Right lobe of liver (tissue), 6 donors: ENCODE data around the gene MRPL17. TPM values are rescaled to one million over a fixed set of nuclear protein-coding genes. Genes with fewer than 3 reads are reported as not detected.

ENCODE experiments used
- ATAC-seq, 4 donors: fragments of 200-7000 bp; cut with Tn5 transposase; one replicate each; pipeline ENCODE4 v1.9.1; 2020; ENCODE audit warnings: mild to moderate bottlenecking in 4 of 4, moderate library complexity in 4 of 4
- DNase-seq, 3 donors: peaks; one replicate each; pipeline ENCODE4 v3.0.0-alpha.2; 2020
- H3K27ac ChIP-seq, 3 donors: fragments of 200-600 bp; one replicate each; pipeline ENCODE4 v1.8.0; 2022
- H3K27me3 ChIP-seq, 2 donors: fragments of 200-600 bp; one replicate each; pipeline ENCODE4 v1.8.0; 2022
- H3K36me3 ChIP-seq, 4 donors: fragments of 200-600 bp; sonication (generic) in 1 of 4; one replicate each; pipeline versions ENCODE4 v1.5.1 to v1.8.0; 2017 to 2022; ENCODE audit warnings: control low read depth in 1 of 4
- H3K4me1 ChIP-seq, 4 donors: fragments of 200-600 bp; sonication (generic) in 1 of 4; one replicate each; pipeline versions ENCODE4 v1.5.1 to v1.8.0; 2017 to 2022; ENCODE audit warnings: control low read depth in 1 of 4
- H3K4me3 ChIP-seq, 3 donors: fragments of 200-600 bp; one replicate each; pipeline ENCODE4 v1.8.0; 2022
- H3K9me3 ChIP-seq, 4 donors: fragments of 200-600 bp; sonication (generic) in 1 of 4; one replicate each; pipeline versions ENCODE4 v1.5.1 to v1.8.0; 2017 to 2022; ENCODE audit warnings: control low read depth in 1 of 4
- CTCF ChIP-seq, 4 donors: fragments of 200-600 bp in 3 of 4; fragments of 450-650 bp in 1 of 4; IDR thresholded peaks; one replicate each; pipeline versions ENCODE4 v1.5.1 to v1.8.0; 2016 to 2022; ENCODE audit warnings: antibody characterized with exemption in 4 of 4, mild to moderate bottlenecking in 2 of 4
- POLR2A ChIP-seq: fragments of 450-650 bp; IDR thresholded peaks from one replicate; pipeline ENCODE4 v1.6.1; 2017; ENCODE audit warnings: antibody characterized with exemption, mild to moderate bottlenecking
- WGBS: methylation state at CpG from one replicate; pipeline ENCODE4 v1.1.6; 2018; ENCODE audit warnings: low coverage, low lambda C conversion rate; ENCODE audit not compliant: insufficient coverage; ENCODE audit errors: missing lambda C conversion rate; 5-methylcytosine and 5-hydroxymethylcytosine counted together
- intact Hi-C, 2 donors: fragments of 100-400 bp; cut with DNase I; formaldehyde crosslinking; loops; one replicate each; pipeline versions ENCODE4 v1.11.2 to v1.14.1; 2022
- long read RNA-seq: library from polyadenylated mRNA; unstranded; transcript quantifications from one replicate; pipeline ENCODE4 v2.0.0, GENCODE V29; 2019
- total RNA-seq, 6 experiments: library from RNA; depleted of rRNA in 2 of 6; stranded (reverse); fragments of >200 nt in 2 of 6; fragmentation: NEBNext Ultra II Directional in 3 of 6; extraction: Animal tissue kit (Norgen Biotek cat#: 25700) in 3 of 6; gene quantifications; one replicate each; pipeline versions ENCODE4 v1.1.0 to v1.2.4, GENCODE V29; 2016 to 2023
- donor health status: DM: no; HTN: yes; CAD: no.
- donor health status: DM: no; HTN: no; CAD: no.
- donor health status: DM: no; HTN: no; CAD: no.
- donor health status: DM: no; HTN: yes; CAD: no.
- donor health status: DM: no; HTN: yes; CAD: no.

Gene MRPL17
- total RNA-seq = 10 to 100 TPM; 10.7 to 21.6 (median 17.3) TPM
- long read RNA-seq, transcript MRPL17-201 (3 exons, 1,969 nt) = major isoform, 11 of 11 reads
- long read RNA-seq, partial matches to known transcripts = 0 of 11 reads
- long read RNA-seq, other reads (novel, unspliced or antisense) = 0 of 11 reads

- ATAC-seq (peak; percentile 98 to 99 (median 98)), DNase-seq (peak; percentile 99)
- Histone ChIP-seq H3K9me3 (no peaks in the 10 kb centered on the region), H3K36me3 (peaks cover 0 to 17% (median 0%) of the 10 kb centered on the region in 4 donors), H3K27me3 (no peaks in the 10 kb centered on the region), H3K27ac (peak within 1 kb of the TSS; percentile 78 to 80 (median 79)), H3K4me1 (peaks cover 0 to 15% (median 4%) of the 10 kb centered on the region in 4 donors), H3K4me3 (peak within 1 kb of the TSS; percentile 67 to 88 (median 73))
- intact Hi-C loops = loop anchor here (10.0 kb wide), 1 partner anchor 148 kb away; no protein-coding TSS in a partner anchor
- under 1% methylated on average over 52 of the region's 70 CpGs for WGBS
- TF ChIP-seq CTCF (IDR thresholded peaks at IDR 0.05) (peak; percentile 89 to 97 (median 94)), POLR2A (peak; percentile 86)
Observed at GRCh38 chr11:6682936-6683861, at the start of gene MRPL17. Gene MRPL17 (minus strand): TSS chr11:6683340. CDS start chr11:6683296, 44 bp downstream.

- intact Hi-C loops = no loop called here
- Histone ChIP-seq H3K9me3 (no peaks in the 10 kb centered on the region), H3K4me1 (no peaks in the 10 kb centered on the region), H3K36me3 (no peaks in the 10 kb centered on the region), H3K4me3 (no peak overlapping the region), H3K27ac (peak overlapping the region in 1 of 3 donors; percentile 29), H3K27me3 (no peaks in the 10 kb centered on the region)
- DNase-seq (no peak), ATAC-seq (peak; percentile 50 to 92 (median 81))
- no peak for TF ChIP-seq POLR2A
- TF ChIP-seq CTCF (IDR thresholded peaks at IDR 0.05) = no peak
- WGBS = 56% methylated on average over 6 of the region's 6 CpGs
Observed at GRCh38 chr11:6727971-6728760, 45.0 kb upstream of the MRPL17 start.

- ATAC-seq (no peak), DNase-seq (no peak)
- intact Hi-C loops = no loop called here
- Histone ChIP-seq H3K36me3 (no peaks in the 10 kb centered on the region), H3K27ac (no peak overlapping the region), H3K27me3 (no peaks in the 10 kb centered on the region), H3K4me3 (no peak overlapping the region), H3K9me3 (no peaks in the 10 kb centered on the region), H3K4me1 (no peaks in the 10 kb centered on the region)
- TF ChIP-seq POLR2A (no peak), CTCF (IDR thresholded peaks at IDR 0.05) (no peak)
- 50% methylated on average over 2 of the region's 2 CpGs for WGBS
Observed at GRCh38 chr11:6725386-6725896, 42.3 kb upstream of the MRPL17 start.

- DNase-seq = no peak
- H3K9me3 ChIP-seq = no peaks in the 10 kb centered on the region
- 71% methylated on average over 1 of the region's 1 CpG for WGBS
- H3K27ac ChIP-seq = no peak overlapping the region
- H3K4me1 ChIP-seq = no peaks in the 10 kb centered on the region
- no peak for TF ChIP-seq CTCF (IDR thresholded peaks at IDR 0.05)
- no peak for TF ChIP-seq POLR2A
- peak in 3 of 4 donors; percentile 20 to 52 (median 34) for ATAC-seq
- H3K27me3 ChIP-seq = no peaks in the 10 kb centered on the region
- no peak overlapping the region for H3K4me3 ChIP-seq
- intact Hi-C loops = no loop called here
- H3K36me3 ChIP-seq = no peaks in the 10 kb centered on the region
Observed at GRCh38 chr11:6724013-6724412, 40.9 kb upstream of the MRPL17 start.
